KG1 (cell line): ENCODE results near the gene SPRN.
"Not testable (repeated sequence)": the region's sequence is repeated elsewhere in the genome, so short reads cannot be mapped to it uniquely, and the experiment has no call there.

Experiments used
- DNase-seq: peaks from one replicate; lab custom pipeline; 2025; lab: John Stamatoyannopoulos, UW

SPRN gene, protein sequence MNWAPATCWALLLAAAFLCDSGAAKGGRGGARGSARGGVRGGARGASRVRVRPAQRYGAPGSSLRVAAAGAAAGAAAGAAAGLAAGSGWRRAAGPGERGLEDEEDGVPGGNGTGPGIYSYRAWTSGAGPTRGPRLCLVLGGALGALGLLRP

DNA sequence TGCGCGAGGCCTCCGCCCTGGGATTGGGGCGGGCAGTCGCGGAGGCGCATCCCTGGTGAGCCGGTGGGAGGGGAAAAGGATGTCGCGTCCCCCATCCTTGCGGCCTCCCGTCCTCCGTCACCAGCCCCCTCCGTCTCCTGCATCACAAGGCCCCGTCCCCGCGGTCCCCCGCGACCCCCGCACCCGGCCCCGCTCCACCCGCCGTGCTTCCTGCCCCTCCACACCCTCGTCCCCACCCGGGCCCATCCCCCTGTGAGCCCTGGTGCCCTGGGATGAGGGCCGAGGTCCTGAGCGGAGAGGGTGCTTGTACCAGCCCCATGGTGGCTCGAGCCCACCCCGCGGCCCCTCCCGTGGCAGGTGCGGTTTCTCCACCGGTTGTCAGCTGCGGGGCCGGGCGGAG lies at the start of gene SPRN:
Gene SPRN, minus strand, starts transcription at position 25 of the 400 bp plus-strand sequence. CDS start 944 bp downstream, outside the sequence.
- not testable (repeated sequence) for DNase-seq

DNA sequence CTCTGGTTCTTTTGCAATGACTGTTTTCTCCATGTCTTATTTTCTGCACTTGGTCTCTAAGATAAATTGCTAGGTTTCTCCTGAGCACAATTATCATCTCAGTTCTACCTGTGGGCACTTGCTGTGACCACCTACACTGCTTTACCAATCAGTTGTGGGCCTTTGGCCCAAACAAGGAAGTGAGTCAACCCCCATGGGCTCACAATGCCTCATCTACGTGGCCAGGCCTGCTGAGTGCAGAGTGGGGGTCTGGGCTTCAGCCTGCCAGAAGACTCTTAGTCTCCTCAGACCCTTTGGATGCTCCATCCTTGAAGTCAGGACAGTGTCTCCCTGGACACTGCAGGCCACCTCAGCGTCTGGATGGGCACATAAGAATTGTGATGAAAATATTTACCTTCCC lies 49.6 kb upstream of the SPRN start:
- DNase-seq, result no peak

DNA sequence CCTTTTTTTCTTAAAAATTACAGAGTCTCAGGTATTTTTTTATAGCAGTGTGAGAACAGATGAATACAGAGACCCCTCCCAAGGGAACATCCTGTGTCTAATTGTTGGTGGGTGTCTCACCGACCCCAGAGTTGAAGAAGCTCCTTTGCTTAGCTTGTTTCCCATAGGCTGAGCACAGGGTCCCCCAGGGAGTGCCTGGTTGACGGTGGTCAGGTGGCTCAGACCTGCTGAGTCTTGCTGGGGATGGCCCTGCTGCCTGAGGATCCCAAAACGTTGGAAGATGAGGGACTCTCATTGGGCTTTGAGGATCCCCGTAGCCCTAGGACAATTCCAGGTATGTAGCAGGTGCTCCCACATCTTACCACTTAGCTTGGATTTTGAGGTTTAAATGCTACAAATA lies 48.8 kb upstream of the SPRN start:
- no peak for DNase-seq

DNA sequence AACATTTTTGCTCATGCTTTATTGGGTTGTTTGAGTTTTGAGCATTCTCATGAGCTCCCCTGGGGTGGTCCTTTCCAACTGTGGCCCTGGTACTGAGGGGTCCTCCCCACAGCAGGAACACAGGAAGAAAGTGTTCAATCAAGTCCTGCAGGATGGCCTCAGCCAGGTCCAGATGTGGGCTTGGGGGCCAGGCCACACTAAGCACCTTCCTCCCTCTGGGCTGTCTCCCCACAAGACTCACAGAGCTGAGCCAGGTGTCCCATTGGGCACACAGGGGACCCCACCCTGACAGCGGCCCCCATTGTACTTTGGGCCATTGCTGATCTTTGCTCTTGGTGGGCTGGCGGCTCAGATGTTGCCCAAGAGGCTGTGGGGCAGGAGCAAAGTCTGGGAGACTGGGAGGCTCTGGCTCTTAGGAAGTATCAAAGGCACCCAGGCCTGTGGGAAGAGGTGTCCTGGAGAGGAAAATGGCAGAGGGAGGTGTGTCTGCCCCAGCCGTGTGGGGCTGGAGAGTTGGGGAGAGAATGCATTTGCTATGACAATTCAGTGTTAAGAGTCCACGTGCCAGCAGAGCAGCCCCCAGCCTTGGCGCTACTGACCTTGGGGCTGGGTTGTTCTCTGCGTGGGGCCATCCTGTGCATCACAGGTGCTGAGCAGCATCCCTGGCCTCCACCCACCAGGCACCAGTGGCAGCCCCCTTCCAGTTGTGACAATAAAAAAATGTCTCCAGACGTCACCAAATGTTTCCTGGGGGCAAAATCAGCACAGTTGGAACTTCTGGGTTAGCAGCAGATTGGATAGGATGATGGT lies 47.1 kb upstream of the SPRN start:
- DNase-seq, result no peak

DNA sequence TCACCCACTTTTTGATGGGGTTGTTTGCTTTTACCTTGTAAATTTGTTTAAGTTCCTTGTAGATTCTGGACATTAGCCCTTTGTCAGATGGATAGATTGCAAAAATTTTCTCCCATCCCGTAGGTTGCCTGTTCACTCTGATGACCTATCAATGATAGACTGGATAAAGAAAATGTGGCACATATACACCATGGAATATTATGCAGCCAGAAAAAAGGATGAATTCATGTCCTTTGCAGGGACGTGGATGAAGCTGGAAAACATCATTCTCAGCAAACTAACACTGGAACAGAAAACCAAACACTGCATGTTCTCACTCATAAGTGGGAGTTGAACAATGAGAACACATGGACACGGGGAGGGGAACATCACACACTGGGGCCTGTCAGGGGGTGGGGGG lies 44.8 kb upstream of the SPRN start:
- not testable (repeated sequence) for DNase-seq

DNA sequence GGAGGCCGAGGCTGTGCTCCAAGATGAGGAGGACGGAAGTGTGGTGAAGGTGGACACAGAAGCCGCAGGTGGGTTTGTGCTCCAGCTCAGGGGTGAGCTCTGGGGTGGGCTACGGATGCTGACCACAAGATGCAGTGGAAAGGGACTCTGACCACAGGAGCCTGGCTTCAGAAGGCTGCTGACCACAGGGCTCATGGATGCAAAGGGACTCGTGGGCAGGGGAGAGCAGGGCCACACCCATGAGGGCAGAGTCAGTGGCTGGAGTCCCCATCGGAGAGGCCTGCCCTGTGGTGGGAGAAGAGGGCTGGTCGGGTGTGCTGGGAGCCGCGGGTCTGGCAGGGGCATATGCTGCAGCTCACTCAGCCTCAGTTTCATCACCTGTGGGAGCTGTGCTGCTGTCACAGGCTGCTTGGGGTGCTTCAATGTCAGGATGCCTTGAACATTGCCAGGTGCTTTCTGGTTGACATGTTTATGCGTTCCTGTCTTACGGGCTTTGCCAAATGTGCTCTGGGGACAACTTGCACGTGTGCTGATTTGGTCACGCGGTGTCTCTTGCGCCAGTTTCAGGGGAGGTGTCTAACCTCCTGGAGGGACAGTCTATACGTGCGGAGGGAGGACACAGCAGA lies 43.0 kb upstream of the SPRN start:
- no peak for DNase-seq

DNA sequence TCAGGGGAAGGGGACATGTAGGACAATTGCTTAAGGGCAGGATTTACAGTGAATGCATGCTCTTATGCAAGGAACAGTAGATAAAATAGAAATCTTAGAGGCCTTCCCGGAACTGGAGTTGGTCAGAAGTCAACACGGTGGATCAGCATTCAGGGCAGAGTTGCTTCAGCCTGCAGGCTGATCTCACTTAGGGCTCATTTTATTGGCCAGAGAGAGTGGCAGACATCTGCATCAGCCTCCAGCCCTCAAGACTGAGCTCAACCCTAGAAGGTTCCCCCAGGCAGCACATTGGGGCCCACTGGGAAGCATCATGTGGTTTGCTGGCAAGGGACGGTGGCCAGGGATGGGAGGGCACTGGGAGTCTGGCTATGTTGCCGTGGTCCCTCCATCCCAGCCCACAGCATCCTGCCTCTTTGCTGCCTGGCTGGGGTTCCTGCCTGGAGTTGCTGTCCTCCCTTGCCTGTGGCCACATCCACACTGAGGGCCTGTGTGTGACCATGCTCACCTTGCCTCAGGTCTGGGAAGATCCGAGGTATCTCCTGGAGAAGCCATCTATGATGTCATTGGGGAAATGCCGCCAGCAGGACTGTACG lies 42.4 kb upstream of the SPRN start:
- DNase-seq, result no peak

DNA sequence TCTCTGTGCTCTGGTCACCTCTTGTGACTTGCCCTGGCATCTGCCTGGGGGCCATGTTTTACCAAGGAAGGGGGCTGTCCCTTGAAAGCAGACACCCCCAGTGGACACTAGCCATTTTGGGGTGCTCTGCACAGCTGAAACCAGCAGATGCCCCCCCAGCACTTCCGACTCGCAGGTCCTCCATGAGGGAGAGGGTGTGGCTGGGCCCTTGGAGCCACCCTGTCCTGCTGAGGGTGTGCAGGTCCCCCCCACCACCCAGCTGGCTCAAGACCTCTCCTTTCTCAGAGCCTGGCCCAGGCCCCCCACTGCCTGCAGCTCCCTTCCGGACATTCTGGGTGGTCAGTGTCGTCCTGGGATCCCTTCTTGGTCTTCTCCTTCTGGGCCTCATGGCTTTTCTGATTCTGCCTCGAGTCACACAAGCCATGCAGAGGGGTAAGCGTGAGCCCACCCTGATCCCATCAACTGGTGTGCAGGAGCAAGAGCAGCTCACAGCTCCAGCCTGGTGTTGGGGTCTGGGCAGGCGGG lies 41.6 kb upstream of the SPRN start:
- no peak for DNase-seq

DNA sequence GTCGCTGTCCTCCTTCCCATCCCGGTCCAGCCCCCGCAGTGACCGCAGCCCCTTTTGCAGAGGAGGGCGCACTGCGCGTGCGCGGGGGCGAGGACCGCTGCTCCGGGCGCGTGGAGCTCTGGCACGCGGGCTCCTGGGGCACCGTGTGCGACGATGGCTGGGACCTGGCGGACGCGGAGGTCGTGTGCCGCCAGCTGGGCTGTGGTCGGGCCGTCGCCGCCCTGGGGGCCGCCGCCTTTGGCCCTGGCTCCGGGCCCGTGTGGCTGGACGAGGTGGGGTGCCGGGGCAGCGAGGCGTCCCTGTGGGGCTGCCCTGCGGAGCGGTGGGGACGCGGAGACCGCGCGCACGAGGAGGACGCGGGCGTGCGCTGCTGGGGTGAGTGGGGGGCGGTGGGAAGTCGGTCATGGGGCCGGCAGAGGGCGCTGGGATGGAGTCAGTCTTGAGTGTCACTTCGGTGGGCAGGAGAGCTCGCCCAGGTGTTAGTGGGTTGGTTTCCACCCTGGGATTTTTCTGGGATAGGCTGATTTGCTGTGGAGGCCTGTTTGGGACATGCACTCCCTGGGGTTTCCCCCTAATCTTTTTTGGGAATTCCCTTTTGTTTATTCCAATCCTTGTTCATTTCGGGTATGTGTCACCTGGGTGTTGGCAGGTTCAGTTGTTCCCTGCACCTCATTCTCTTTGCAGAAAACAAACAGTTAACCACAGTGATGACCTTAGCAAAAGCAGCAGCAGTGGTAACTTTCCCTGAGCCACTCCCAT lies 40.9 kb upstream of the SPRN start:
- no peak for DNase-seq

DNA sequence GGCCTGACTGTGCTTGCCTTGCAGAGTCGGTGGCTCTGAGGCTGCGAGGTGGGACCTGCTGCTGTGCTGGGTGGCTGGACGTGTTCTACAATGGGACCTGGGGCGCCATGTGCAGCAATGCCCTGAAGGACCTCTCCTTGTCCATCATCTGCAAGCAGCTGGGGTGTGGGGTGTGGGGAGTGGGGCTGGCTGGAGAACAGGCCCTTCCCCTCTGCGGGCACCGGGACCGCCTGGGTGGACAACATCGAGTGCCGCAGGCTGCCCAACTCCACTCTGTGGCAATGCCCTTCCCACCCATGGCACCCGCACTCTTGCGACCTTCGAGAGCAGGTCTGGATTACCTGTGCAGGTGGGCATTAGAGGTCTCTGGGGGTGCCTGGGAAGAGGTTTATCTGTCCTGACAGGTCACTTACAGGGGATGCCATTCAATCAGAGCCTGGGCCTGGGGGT lies 40.2 kb upstream of the SPRN start:
- DNase-seq, result no peak

DNA sequence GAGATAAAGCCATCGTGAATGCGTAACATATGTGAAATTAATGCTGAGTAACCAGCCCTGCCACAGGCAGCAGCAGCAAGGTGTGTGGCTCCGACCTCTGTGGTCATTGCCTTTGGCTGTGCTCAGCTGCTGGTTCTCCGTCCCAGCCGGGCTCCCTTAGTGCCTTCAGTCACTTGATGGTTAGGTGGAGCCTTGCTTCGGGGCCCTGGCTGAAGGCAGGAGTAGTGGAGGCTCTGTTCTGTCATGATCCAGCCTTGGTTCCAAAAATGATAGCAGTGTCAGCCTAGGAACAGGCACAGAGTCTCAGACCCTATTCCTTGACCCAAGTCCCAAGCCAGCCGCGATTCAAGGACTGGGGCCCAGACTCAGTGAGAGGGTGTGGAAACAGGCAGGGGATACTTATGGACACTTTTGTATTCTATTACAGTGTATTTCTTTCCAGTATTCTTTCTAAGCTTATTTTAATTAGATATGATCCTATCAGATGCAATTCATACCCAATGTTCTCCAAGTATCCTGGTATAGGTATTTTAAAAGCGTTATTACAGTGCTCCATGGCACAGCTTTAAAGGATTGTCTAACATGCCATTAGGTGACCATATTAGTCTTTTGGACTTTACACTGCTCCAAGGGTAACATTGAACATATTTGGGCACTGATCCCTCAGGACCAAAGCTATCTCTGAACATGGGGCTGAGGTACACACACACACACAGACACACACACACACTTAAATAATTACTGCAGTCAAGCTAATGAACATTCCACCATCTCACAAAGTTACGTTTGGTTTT lies 38.3 kb upstream of the SPRN start:
- DNase-seq, result no peak

DNA sequence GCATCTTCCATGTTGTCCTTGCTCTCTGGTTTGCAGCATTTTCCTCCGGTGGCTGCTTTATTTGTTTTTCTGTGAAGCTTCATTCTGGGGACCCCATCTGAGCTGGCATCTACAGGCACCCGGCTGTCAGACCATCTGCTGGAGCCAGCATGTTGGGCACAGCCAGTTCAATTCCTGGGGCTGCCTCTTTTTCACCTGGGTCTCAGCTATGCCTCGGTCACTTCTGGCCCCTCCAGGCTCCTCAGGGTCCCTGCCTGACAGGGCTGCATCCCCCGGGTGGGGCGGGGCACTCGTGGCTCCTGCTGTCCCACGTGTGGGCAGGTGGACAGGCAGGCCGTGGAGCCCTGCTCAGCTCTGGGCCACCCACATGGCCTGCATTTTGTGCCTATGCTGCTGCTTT lies 37.4 kb upstream of the SPRN start:
- no peak for DNase-seq

DNA sequence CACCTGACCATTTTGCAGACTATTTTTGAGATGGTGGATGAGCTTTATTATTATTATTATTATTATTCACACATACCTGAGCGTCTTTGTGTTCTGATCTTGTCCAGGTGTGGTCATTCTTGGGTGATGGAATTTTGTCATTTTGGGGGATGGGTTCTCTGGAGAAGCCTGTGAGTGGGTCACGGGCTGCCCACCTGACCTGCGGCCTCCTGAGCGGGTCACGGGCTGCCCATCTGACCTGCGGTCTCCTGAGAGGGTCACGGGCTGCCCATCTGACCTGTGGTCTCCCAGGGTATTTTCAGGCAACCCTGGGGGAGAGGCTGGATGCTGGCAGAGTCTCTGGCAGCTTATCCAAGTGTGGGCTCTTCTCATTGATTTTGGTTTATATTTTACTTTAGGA lies 36.6 kb upstream of the SPRN start:
- no peak for DNase-seq

DNA sequence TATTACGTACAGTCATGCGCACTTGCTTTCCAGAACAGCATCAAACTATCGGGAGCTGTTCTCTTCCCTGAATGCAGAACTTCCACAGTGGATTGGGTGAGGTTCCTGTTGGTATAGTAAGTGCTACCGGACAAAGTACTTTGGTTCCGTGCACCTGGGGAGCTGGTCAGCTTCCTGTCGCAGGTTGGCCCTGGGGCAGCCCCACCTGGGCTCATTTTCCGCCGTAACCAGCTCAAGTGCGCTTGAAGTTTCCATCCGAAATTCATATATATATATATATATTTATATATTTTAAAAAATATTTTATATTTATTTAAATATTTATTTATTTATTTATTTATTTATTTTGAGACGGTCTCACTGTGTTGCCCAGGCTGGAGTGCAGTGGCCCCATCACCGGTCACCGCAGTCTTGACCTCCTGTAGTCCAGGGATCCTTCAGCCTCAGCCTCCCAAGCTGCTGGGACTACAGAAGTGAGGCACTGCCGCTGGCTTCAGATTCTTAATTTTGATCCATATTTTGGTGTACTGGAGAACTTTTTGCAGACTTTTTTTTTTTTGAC lies 35.9 kb upstream of the SPRN start:
- no peak for DNase-seq

DNA sequence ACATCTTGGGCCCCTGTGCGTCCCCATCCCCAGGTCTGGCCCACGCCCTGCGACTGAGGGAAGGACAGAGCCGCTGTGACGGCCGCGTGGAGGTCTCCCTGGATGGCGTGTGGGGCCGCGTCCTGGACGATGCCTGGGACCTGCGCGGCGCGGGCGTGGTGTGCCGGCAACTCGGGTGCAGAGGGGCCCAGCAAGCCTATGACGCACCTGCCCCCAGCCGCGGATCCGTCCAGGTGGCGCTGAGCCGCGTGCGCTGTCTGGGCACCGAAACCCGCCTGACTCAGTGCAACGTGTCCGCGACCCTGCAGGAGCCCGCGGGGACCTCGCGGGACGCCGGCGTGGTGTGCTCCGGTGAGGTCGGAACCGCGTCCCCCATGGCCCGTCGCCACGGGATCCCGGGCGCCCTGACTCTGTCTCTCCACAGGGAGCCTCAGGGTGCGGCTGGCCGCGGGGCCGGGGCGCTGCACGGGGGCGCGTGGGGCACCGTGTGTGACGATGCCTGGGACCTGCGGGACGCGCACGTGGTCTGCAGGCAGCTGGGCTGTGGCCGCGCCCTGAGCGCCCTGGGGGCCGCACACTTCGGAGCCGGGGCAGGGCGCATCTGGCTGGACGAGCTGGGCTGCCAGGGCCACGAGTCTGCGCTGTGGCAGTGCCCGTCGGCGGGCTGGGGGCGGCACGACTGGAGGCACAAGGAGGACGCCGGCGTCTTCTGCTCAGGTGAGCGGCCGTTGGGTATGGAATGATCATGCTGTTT lies 35.2 kb upstream of the SPRN start:
- DNase-seq, result no peak

DNA sequence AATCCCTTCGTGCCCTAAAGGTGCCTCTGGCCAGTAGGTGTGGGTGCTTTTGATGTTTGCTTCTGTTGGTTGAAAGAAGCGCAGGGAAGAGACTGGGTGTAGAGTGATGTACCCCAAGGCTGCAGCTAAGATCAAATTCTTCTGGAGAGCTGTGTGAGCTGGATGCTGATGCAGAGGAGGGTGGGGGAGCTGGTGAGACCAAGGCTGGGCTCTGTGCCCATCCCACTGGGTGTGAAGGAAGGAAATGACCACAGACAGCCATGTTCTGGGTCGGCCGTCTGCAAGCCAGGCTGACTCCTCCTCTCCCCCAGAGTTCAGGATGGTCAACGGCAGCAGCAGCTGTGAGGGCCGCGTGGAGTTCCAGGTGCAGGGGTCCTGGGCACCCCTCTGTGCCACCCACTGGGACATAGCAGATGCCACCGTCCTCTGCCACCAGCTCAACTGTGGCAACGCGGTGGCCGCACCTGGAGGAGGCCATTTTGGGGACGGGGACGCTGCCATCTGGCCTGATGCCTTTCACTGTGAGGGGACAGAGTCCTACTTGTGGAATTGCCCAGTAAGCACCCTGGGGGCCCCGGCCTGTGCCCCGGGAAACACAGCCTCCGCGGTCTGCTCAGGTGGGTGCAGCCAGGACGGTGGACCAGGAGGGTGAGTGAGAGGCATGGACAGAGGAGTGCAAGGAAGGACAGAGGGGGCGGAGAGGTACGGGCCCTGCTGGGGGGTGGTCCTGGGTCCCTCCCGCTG lies 34.5 kb upstream of the SPRN start:
- DNase-seq, result no peak

DNA sequence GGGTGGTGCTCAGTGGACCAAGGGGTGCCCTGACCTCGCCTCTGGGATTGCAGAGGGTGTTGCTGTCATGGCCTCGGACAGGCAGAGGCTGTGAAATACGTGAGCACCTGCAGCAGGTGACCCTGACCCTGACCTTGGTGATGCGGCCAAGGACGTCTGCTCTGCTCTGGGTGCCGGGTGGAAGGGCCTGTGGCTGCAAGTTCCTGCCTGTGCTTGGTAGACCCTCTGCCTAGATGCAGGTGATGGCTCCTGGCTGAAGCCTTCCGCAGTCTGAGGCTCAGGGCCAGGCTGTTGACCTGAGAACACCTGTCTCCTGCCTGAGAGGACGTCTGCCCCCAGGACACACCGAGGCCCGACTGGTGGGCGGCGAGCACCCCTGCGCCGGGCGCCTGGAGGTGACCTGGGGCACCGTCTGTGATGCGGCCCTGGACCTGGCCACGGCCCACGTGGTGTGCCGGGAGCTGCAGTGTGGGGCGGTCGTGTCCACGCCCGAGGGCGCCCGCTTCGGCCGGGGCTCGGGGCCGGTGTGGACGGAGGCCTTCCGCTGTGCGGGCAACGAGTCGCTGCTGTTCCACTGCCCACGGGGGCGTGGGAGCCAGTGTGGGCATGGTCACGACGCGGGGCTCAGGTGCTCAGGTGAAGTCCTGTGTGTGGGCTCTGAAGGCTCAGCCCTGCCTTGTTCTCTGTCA lies 33.7 kb upstream of the SPRN start:
- no peak for DNase-seq

DNA sequence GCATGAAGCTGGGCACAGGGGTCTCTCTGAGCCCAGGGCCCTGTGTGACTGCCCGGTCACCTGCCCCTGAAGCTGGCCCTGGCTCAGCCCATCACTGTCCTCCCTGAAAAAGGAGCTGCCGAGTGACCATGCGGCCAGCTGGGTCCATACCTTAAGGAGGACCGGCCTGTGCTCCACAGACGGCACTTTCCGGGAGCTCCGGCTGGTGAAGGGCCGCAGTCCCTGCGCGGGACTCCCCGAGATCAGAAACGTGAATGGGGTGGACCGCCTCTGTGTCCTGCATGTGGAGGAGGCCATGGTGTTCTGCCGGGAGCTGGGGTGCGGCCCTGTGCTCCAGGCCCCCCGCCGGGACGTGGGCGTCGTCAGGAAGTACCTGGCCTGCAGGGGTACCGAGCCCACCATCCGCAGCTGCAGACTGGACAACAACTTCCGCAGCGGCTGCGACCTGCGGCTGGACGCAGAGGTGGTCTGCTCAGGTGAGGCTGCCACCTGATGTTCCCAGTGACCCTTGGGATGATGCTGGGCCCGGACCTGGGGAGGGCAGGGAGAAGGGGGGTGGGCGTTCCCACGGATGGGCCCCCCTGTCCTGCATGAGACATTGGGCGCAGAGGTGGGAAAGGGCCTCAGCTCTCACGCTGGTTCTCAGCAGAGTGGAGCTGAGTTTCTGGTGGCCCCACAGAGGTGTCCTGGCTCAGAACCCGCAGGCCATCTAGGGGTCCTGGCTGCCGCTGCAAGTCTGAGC lies 32.8 kb upstream of the SPRN start:
- no peak for DNase-seq
